ENCODE measurements around the gene GRAP2. TPM values are rescaled to one million over a fixed set of nuclear protein-coding genes. Genes with fewer than 3 reads are reported as not detected.

GRAP2 gene
- total and polyA plus RNA-seq, 10 of the 15 experiments (the other 5 are each of a cell fraction or from before 2014, with no cell fraction given) = 3.3 to 79.1 (median 59.6) TPM

- H3K9me3 ChIP-seq (replicated peaks; ENCODE audit: control insufficient read depth, insufficient read depth, low read length) = no peaks in the 10 kb centered on the region
- no peak for DNase-seq (ENCODE audit: low read depth, low spot score)
- RAD21 ChIA-PET (ENCODE audit: unreplicated experiment) = interaction anchor here (0.9 to 1.2 kb wide), 2 partner anchors 122 to 493 kb away, joined by 3 to 4 read pairs; no protein-coding TSS in a partner anchor
- FAIRE-seq = no peak
- H4K20me1 ChIP-seq (ENCODE audit: control insufficient read depth, insufficient read depth) = no peaks in the 10 kb centered on the region
- H2AFZ ChIP-seq (ENCODE audit: control insufficient read depth, low read depth, low read length) = no peak overlapping the region
- H3K9ac ChIP-seq (ENCODE audit: control insufficient read depth, insufficient read depth, low read length) = no peak overlapping the region
- CTCF ChIA-PET = interaction anchor here (0.8 to 6.6 kb wide), 4 partner anchors 14 to 481 kb away, joined by 3 to 157 read pairs (median 3); no protein-coding TSS in a partner anchor
- in situ Hi-C loops (cut with MboI) = no loop called here
- no peak overlapping the region for H3K4me2 ChIP-seq (ENCODE audit: control insufficient read depth, insufficient read depth)
- no TSS peak for BruUV-seq (replicated peaks)
- no peaks in the 10 kb centered on the region; a peak in 2 of 4 replicates for H3K27me3 ChIP-seq (replicated peaks in 1 of 2; ENCODE audit: control insufficient read depth in 2 of 2, insufficient read depth in 2 of 2, low read length in 1 of 2)
- H3K27ac ChIP-seq (ENCODE audit: control insufficient read depth, insufficient read depth) = no peak overlapping the region
- TF ChIP-seq ESRRA (IDR thresholded peaks at IDR 0.05; ENCODE audit: low read length) (no peak), HDAC2 (IDR thresholded peaks at IDR 0.05) (no peak), YBX1 (IDR thresholded peaks at IDR 0.05) (no peak), MLLT1 (IDR thresholded peaks at IDR 0.05) (no peak), CBX3 (IDR thresholded peaks at IDR 0.05; ENCODE audit: borderline replicate concordance, low read depth) (no peak), CBX5 (IDR thresholded peaks at IDR 0.05; ENCODE audit: low read depth) (no peak), SMAD5 (IDR thresholded peaks at IDR 0.05; ENCODE audit: low read depth) (no peak), ETV6 (conservative IDR thresholded peaks at IDR 0.05 in 1 of 2, IDR thresholded peaks at IDR 0.05 in 1 of 2; ENCODE audit: borderline replicate concordance in 1 of 2, low read depth in 1 of 2) (no peak), NFYB (IDR thresholded peaks at IDR 0.05; ENCODE audit: insufficient read depth, low read depth, low read length) (no peak), ASH2L (IDR thresholded peaks at IDR 0.05; ENCODE audit: borderline replicate concordance, low read depth) (no peak), USF2 (IDR thresholded peaks at IDR 0.05; ENCODE audit: borderline replicate concordance, low read depth, low read length) (no peak), EGR1 (IDR thresholded peaks at IDR 0.05; ENCODE audit: borderline replicate concordance in 1 of 2, low read depth in 2 of 2, low read length in 2 of 2) (no peak), TCF12 (IDR thresholded peaks at IDR 0.05; ENCODE audit: low read depth, low read length) (no peak), RB1 (IDR thresholded peaks at IDR 0.05; ENCODE audit: borderline replicate concordance) (no peak), NFIC (IDR thresholded peaks at IDR 0.05; ENCODE audit: low read depth, low read length) (no peak), NFYA (IDR thresholded peaks at IDR 0.05; ENCODE audit: borderline replicate concordance, low read depth, low read length) (no peak)
- WGBS (ENCODE audit: insufficient coverage, insufficient replicate concordance, low lambda C conversion rate, missing lambda C conversion rate) = 34% methylated on average over 7 of the region's 7 CpGs
- POLR2A ChIA-PET = no interaction called here
- no peaks in the 10 kb centered on the region for H3K79me2 ChIP-seq (ENCODE audit: control insufficient read depth, insufficient read depth, low read length)
- no peaks in the 10 kb centered on the region for H3K36me3 ChIP-seq (ENCODE audit: control insufficient read depth in 2 of 2, insufficient read depth in 2 of 2, low read length in 1 of 2)
- no peak overlapping the region for H3K4me3 ChIP-seq
- ATAC-seq = no peak
- intact Hi-C loops (cut with micrococcal nuclease; ENCODE audit: unreplicated experiment) = loop anchor here (5.0 to 10.0 kb wide), 3 partner anchors 86 to 484 kb away; no protein-coding TSS in a partner anchor
- H3K4me1 ChIP-seq (ENCODE audit: control insufficient read depth, insufficient read depth, low read length) = no peaks in the 10 kb centered on the region
- SMC1A ChIA-PET (ENCODE audit: uncharacterized antibody, unreplicated experiment) = interaction anchor here (0.9 to 1.7 kb wide), 3 partner anchors 8 to 149 kb away, joined by 3 read pairs; no protein-coding TSS in a partner anchor
These were observed 120.1 kb downstream of the GRAP2 start for GRCh38 chr22:40020956-40021355.
